Osteocyte (in vitro differentiated cells): ENCODE results near the gene SLC5A10. TPM values are rescaled to one million over a fixed set of nuclear protein-coding genes. Genes with fewer than 3 reads are reported as not detected.

Experiments
- DNase-seq: peaks from one replicate; pipeline ENCODE4 v3.0.0; 2021; ENCODE audit warnings: mixed read lengths; ENCODE audit not compliant: unreplicated experiment; ENCODE audit errors: extremely low spot score
- H3K27ac Mint-ChIP-seq: one replicate; pipeline ENCODE4 v1.8.0; 2021; ENCODE audit warnings: mild to moderate bottlenecking, mixed read lengths; ENCODE audit not compliant: unreplicated experiment
- H3K27me3 Mint-ChIP-seq: one replicate; pipeline ENCODE4 v1.8.0; 2021; ENCODE audit warnings: mixed read lengths; ENCODE audit not compliant: unreplicated experiment
- H3K36me3 Mint-ChIP-seq: one replicate; pipeline ENCODE4 v1.8.0; 2021; ENCODE audit warnings: mixed read lengths; ENCODE audit not compliant: unreplicated experiment
- H3K4me1 Mint-ChIP-seq: one replicate; pipeline ENCODE4 v1.8.0; 2021; ENCODE audit warnings: mixed read lengths; ENCODE audit not compliant: unreplicated experiment
- H3K4me3 Mint-ChIP-seq: one replicate; pipeline ENCODE4 v1.8.0; 2021; ENCODE audit warnings: mild to moderate bottlenecking, moderate library complexity, mixed read lengths; ENCODE audit not compliant: unreplicated experiment
- H3K9me3 Mint-ChIP-seq: one replicate; pipeline ENCODE4 v1.8.0; 2021; ENCODE audit warnings: mixed read lengths; ENCODE audit not compliant: unreplicated experiment
- total RNA-seq: library from RNA; stranded (reverse); gene quantifications from 2 replicates; pipeline ENCODE4 v1.2.1, GENCODE V29; 2021
- TF ChIP-seq, protein P1 (sequence below): fragments of 200-600 bp; sonication (generic); IDR thresholded peaks from 2 replicates; pipeline ENCODE4 v1.5.0; 2021; ENCODE audit warnings: antibody characterized with exemption, mild to moderate bottlenecking, moderate library complexity

The SLC5A10 gene
- total RNA-seq, 1 donor from 2014 or later: not detected

DNA sequence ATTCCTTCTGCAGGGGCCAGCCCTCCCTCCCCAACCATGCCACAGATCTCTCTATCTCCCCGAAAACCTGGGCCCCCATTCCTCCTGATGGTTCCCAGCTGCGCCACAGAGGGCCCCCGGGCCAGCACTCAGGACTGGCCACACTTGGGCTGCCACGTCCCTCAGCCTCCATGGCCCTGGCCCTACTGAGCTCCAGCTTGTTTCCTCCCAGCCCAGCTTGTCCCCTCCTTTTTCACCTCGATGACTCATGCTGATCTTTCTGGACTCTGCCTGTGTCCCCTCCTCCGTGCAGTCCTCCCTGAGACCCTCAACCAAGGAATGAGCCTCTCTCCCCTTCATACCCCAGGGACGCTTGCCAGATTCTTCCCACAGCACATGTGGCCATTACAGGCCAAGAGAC, 63.5 kb downstream of the SLC5A10 start:
- no peaks in the 10 kb centered on the region for H3K36me3 Mint-ChIP-seq
- DNase-seq: no peak
- no peak overlapping the region for H3K4me3 Mint-ChIP-seq
- TF ChIP-seq, protein P1, sequence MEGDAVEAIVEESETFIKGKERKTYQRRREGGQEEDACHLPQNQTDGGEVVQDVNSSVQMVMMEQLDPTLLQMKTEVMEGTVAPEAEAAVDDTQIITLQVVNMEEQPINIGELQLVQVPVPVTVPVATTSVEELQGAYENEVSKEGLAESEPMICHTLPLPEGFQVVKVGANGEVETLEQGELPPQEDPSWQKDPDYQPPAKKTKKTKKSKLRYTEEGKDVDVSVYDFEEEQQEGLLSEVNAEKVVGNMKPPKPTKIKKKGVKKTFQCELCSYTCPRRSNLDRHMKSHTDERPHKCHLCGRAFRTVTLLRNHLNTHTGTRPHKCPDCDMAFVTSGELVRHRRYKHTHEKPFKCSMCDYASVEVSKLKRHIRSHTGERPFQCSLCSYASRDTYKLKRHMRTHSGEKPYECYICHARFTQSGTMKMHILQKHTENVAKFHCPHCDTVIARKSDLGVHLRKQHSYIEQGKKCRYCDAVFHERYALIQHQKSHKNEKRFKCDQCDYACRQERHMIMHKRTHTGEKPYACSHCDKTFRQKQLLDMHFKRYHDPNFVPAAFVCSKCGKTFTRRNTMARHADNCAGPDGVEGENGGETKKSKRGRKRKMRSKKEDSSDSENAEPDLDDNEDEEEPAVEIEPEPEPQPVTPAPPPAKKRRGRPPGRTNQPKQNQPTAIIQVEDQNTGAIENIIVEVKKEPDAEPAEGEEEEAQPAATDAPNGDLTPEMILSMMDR: no peak
- H3K27ac Mint-ChIP-seq: no peak overlapping the region
- H3K27me3 Mint-ChIP-seq: no peaks in the 10 kb centered on the region
- no peaks in the 10 kb centered on the region for H3K9me3 Mint-ChIP-seq
- H3K4me1 Mint-ChIP-seq: peaks cover 1% of the 10 kb centered on the region

DNA sequence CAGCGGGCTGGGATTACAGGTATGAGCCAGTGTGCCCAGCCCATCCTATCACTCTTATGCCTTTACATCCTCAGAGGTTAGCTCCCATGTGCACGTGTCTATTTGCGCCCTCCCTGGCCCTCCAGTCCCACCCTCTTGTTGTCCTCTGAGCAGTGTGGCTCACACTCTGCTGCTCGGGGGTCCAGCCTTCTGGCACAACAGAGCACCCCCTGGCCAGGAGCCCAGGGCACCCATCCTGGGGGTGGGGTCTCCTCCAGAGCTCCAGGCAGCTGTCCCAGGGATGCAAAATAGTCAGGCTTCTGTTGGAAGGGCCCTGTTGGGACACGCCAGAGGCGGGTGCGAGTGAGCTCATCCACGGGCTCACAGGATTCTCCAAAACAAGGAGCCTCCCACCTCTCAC, 64.3 kb downstream of the SLC5A10 start:
- Mint-ChIP-seq H3K4me1 (peaks cover 1% of the 10 kb centered on the region), H3K9me3 (no peaks in the 10 kb centered on the region), H3K27me3 (no peaks in the 10 kb centered on the region), H3K27ac (no peak overlapping the region), H3K36me3 (no peaks in the 10 kb centered on the region), H3K4me3 (no peak overlapping the region)
- TF ChIP-seq, protein P1: no peak
- no peak for DNase-seq

DNA sequence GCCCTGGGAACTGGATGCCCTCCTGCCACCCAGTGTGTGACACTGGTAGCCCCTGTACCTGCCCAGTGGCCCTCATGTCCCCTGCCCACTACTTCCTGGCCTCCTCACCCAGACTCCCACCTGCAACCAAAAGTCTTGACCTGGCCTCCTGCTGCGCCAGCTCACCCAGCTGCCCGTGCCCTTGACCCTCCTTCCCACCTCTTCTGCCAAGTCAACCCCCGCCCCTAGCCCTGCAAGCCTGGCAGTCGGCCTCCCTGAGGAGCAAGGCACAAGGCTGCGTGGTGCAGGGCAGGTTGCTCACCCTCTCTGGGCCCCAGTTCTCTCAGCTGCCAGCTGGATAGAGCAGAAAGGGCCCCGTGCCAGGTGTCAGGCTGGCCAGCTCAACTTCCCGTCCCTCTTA, 64.9 kb downstream of the SLC5A10 start:
- no peak overlapping the region for H3K4me3 Mint-ChIP-seq
- no peaks in the 10 kb centered on the region for H3K27me3 Mint-ChIP-seq

DNA sequence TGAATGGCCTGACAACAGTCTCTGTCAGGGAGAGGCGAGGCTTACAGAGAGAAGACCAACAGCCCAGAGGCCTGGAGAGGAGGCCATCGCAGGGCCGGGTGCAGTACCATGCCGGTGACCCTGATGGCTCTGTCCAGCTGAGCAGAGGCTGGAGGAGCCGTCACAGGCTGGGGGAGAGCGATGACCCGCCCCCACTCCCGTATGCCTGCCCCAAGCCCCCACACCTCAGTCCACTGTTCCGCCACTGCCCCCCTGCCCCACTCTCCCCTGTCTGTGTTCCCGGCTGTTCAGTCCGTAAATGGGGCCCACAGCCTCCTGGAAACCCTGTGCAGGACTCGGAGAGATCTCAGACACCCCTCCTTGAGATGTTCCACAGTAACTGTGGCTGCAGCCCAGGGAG, 65.4 kb downstream of the SLC5A10 start:
- Mint-ChIP-seq H3K27ac (no peak overlapping the region), H3K9me3 (no peaks in the 10 kb centered on the region), H3K36me3 (no peaks in the 10 kb centered on the region), H3K27me3 (no peaks in the 10 kb centered on the region), H3K4me1 (peaks cover 1% of the 10 kb centered on the region), H3K4me3 (no peak overlapping the region)
- no peak for DNase-seq
- TF ChIP-seq, protein P1: no peak

More for the DNA sequence above, 64.9 kb downstream of the SLC5A10 start:
- Mint-ChIP-seq H3K9me3 (no peaks in the 10 kb centered on the region), H3K4me1 (peaks cover 1% of the 10 kb centered on the region), H3K36me3 (no peaks in the 10 kb centered on the region), H3K27ac (no peak overlapping the region)
- TF ChIP-seq, protein P1: no peak
- no peak for DNase-seq

DNA sequence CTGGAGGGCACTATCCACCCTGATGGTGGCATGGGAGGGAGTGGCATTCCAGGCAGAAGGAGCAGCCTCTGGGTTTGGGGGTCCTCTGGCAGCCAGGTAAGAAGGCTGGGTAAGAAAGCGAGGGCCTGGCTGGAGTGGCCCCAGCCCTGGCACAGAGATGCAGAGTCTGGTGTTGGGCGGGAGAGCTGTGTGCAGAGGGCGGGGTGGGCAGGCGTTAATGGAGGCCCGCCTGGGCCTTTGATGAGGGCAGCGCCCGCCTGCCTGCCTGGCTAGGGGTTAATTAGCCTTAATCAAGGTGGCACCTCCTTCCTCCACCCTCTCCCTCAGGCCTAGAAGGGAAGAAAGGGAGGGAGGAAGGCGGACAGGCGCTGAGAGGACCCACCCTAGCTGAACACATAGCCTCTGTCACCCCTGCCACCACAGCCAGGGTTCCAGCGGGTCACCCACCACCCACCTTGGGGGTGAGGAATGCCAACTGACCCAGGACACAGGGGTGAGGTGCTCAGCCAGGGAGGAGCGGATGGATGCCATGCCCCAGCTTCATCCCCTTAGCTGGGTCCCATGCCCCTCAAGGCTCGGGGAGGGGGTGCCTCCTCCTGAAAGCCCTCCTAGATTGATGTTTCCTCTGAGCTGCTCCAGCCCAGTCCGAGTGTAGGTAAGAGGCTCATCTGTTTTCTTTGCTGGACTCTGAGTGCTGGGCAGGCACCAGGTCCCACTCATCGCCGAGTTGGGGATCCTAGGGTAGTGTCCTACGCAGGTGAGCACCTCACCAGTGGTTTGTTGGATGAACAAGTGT, 66.0 kb downstream of the SLC5A10 start:
- TF ChIP-seq, protein P1: no peak
- Mint-ChIP-seq H3K36me3 (no peaks in the 10 kb centered on the region), H3K4me3 (no peak overlapping the region), H3K9me3 (no peaks in the 10 kb centered on the region), H3K27ac (no peak overlapping the region), H3K4me1 (peaks cover 1% of the 10 kb centered on the region), H3K27me3 (no peaks in the 10 kb centered on the region)
- no peak for DNase-seq
